Dedifferentiated amniotic fluid mesenchymal stem cell (primary cell): ENCODE data around the gene FAM234A.

Source experiments
- DNase-seq: peaks from one replicate; pipeline ENCODE4 v3.0.0-alpha.2; 2016; ENCODE audit errors: extremely low spot score

The FAM234A gene

DNA sequence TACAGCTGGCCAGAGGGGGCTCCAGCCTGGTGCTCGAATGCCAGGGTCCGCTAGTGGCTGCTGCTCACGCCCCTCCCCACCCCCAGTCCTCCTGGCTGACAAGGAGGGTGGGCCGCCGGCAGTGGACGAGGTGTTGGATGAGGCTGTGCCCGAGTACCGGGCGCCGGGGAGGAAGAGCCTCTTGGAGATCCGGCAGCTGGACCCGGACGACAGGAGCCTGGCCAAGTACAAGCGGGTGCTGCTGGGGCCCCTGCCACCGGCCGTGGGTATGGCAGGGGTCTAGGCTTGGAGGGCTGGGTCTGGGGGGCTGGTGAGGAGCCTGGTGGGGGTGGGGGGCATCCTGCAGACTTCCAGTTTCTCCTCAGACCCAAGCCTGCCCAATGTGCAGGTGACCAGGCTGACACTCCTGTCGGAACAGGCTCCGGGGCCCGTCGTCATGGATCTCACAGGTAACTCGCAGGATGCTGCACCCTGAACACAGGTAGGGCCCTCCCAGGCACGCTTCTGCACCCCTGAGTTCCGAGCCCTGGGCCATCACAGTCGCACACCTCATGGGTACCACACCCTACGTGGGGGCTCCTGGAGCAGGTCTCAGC is 47.1 kb downstream of the FAM234A start:
- no peak for DNase-seq

- no peak for DNase-seq
Measured at GRCh38 chr16:282491-282890, 47.9 kb downstream of the FAM234A start.

- DNase-seq, result no peak
Measured at GRCh38 chr16:283033-283805, 48.6 kb downstream of the FAM234A start, which contains the start of gene PDIA2. Gene PDIA2, plus strand, starts transcription at chr16:283164. Its CDS starts 6 bp downstream, at chr16:283170.

GRCh38 chr16:284204-285120 is 49.8 kb downstream of the FAM234A start:
- no peak for DNase-seq

- no peak for DNase-seq
Measured at GRCh38 chr16:285146-286055, 50.8 kb downstream of the FAM234A start.

- no peak for DNase-seq
Measured at GRCh38 chr16:286491-287297, 52.1 kb downstream of the FAM234A start.

DNA sequence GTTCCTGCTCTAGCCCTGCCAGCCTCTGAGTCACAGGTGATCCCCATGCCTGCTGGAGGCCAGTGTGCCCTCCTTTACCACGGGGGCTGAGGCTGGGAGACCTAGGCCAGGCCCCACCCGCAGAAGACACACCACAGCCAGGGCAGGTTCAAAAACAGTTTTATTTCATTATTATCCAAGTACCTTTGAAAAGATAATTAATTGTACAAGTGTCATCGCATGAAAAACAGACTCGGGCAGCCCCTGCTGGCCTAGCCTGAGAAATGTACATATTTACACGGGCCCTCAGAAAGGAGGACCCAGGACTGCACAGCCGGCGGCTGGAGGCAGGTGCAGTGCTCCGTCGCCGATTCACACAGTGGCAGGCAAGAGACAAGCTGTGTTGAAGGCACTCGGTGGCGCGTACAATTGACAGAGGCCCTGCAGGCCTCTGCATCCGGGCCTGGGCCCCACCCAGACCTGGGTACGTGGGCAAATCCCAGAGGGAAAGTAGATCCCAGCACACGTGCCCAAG is 52.7 kb downstream of the FAM234A start:
- DNase-seq, result no peak

- DNase-seq, result no peak
Measured at GRCh38 chr16:287981-288920, 53.6 kb downstream of the FAM234A start.

- no peak for DNase-seq
Measured at GRCh38 chr16:289395-289997, 54.9 kb downstream of the FAM234A start.

DNA sequence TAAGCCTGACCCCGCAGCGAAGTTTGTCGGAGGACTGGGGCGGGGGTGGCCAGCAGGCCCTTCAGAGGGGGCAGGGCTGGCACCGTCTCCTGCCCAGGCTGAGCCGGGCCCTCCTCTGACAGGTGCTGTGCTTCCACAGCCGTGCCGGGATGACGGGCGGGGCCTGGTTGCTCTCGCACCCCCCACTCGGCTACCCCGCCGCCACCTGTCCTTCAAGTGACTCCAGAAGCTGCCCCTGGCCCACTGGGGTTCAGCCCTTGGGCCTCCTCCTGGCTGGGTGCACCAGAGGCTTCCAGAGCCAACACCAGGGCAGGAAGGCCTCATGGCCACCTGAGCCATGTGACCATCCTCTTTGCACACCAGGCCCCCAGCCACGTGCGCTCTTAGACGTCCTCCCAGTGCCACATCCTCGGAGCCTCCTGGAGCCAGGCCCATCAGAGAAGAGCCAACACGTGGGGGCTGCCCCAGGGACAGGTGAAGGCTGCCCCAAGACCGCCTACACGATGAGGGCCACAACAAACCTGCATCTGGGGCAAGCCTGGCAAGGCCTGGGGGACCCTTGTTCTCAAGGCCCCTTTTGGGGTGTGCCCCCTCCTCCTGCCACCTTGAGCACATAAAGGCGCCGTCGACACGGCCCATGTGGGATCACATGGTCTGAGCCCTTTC is 55.5 kb downstream of the FAM234A start:
- DNase-seq, result no peak

DNA sequence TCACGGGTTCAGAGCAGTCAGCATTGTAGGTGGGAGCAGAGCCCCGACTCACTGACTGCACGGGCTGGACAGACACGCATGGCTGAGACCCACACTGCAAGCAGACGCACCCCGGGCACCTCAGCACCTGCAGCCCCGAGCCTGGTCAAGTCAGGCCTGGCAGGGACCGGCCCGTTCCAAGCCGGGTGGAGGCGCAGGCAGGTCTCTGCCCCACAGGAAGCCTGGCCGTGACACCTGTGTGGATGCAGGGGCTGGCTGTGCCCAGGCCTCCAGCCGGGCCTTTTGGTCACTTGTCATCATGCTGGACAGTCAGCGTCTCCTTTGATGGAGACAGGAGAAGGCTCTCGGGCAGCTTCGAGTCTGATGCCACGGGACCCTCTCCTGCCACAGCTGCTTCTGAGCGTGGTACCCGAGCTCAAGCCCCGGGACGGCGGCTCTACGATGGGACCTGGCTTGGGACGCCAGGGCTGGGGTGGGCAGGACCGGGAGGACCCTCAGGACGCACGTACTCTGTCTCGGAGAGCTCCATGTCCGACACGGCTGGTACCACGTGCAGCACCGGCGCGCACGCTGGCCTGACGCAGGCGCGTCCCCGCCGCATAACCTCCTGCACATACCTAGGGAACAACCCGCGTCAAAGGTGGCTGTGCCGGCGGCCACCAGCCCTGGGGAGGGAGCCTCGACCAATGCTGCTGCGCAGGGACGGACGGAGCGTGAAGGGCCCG is 56.2 kb downstream of the FAM234A start:
- DNase-seq, result no peak

DNA sequence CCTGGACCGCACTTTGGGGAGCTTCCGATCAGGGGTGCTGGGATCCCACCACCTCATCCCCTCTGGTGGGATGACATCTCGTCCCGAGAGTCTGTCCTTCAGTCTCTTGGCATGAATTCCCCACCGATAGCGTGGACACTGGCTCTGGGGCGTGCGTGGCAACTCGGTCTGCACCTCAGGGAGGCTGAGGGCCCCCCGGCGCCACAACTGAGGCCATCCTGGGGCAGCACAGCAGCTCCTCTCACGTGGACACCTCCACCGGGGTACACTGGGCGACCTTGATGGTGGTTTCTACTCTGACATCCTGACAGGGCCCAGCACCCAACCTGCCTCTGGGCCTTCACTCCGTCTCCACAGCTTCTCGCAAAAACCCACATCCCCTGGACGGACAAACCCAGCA is 56.9 kb downstream of the FAM234A start:
- no peak for DNase-seq

DNA sequence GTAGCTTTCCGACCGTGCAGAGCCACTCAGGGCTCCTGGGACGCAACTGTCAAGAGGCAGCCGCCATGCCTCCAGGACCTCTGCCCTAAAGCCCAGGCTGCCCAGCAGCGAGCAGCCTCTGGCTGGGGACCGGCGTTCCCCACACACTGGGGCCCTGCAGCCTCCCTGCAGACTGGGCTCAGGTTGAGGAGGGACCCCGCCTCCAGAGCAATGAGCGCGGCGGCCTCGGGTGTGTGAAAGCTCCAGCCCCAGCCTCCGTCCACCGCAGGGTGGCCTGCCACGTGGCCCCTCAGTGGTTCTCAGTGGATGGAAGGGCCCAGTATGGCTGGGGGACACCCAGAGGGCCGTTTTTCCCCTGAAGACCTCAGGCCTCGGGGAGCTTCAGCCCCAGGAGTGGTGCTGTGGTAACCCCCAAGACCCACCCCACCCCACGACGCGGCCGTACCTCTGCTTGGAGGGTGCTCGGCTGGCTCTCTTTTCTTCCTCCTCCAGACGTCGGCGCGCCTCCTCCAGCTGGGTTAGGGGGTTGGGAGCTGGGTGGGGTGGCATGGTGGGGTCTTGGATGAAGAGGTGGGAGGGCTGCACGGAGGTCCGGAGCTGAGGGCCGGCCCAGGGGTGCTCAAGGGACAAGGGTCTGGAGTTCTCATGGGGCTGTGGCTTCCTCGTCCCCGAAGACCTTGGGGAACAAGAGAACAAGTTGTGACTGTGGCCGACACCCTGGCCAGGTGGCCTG is 58.6 kb downstream of the FAM234A start:
- DNase-seq, result no peak

DNA sequence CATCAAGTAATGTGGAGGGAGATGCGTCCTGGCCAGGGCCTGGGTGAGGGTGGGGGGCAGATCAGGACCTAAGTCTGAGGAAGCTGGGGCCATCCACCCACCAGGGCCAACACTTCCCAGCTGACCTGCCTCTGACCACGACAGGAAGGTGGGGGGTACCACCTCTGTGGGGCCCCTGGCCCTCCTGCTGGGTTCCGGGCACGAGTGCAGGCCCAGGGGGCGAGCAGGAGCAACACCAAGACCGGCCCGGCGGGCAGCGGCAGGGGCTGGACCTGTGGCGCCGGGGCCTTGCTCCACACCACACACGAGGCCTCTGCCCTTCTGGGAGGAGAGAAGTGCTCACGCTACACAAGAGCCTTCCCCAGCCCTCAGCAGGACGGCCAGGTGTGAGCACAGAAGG is 61.7 kb downstream of the FAM234A start:
- DNase-seq, result no peak

DNA sequence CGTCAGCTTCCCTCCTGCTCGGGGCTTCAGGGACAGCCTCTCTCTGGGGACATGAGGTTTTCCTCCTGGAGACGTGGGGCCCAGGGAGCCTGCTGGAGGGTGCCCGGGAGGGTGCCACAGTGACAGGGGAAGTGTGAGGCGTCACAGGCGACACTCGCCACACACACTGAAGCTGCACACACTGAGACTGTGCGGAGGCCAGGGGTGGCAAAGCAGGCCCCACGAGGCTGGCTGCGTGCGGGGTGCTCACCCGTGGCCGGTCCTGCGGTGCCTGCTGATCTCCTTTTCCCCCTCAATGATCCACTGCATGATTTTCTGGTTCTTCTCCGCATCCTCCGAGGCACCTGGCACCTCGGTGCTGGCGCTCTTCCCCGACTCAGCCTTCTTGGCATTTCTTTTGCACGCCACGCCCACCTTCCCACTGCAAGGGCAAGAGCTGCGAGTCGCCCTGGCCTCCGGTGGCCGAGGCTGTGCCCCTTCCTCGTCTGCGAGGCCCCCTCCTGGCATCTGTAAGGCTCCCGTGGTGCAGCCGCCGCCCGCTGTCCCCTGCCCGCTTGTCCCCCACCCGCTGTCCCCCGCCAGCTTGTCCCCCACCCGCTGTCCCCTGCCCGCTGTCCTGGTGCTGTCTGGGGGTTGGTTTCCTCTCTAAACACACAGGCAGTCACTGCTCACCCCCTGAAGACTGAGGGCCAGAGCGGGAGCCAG is 62.3 kb downstream of the FAM234A start:
- no peak for DNase-seq

- DNase-seq, result no peak
Measured at GRCh38 chr16:297832-298231, 63.2 kb downstream of the FAM234A start.
